ENCODE measurements around the gene IFI27L1.

- no peak for TF ChIP-seq CTCF (IDR thresholded peaks at IDR 0.05)
- no peak for TF ChIP-seq ZFX (IDR thresholded peaks at IDR 0.05; ENCODE audit: borderline replicate concordance)
These were observed 36.0 kb upstream of the IFI27L1 start for GRCh38 chr14:94045101-94045500.
